Hepatocyte (in vitro differentiated cells): Measurements from ENCODE around the gene DIAPH2.

ENCODE experiments used
- CTCF ChIP-seq: fragments of 200-600 bp; sonication (generic); IDR thresholded peaks from 2 replicates; pipeline ENCODE4 v1.5.1; 2016; ENCODE audit warnings: antibody characterized with exemption, mild to moderate bottlenecking; ENCODE audit not compliant: poor library complexity
- EZH2 ChIP-seq: fragments of 200-600 bp; sonication (generic); IDR thresholded peaks from 2 replicates; pipeline ENCODE4 v1.6.1; 2016; ENCODE audit warnings: antibody characterized with exemption, mild to moderate bottlenecking, borderline replicate concordance

- TF ChIP-seq CTCF (no peak), EZH2 (no peak)
Observed at GRCh38 chrX:97089116-97089515, 404.5 kb downstream of the DIAPH2 start.
